Ecto neural progenitor cell (in vitro differentiated cells): ENCODE data around the gene CT47C1.
A peak's percentile ranks its signal among the peaks of the same experiment; 100 is the strongest.

ENCODE experiments used
- DNase-seq: peaks from one replicate; pipeline ENCODE4 v3.0.0-alpha.2; 2018; ENCODE audit warnings: low spot score

CT47C1 gene

GRCh38 chrX:119073911-119074310 lies 1.1 kb downstream of the CT47C1 start:
- no peak for DNase-seq

DNA sequence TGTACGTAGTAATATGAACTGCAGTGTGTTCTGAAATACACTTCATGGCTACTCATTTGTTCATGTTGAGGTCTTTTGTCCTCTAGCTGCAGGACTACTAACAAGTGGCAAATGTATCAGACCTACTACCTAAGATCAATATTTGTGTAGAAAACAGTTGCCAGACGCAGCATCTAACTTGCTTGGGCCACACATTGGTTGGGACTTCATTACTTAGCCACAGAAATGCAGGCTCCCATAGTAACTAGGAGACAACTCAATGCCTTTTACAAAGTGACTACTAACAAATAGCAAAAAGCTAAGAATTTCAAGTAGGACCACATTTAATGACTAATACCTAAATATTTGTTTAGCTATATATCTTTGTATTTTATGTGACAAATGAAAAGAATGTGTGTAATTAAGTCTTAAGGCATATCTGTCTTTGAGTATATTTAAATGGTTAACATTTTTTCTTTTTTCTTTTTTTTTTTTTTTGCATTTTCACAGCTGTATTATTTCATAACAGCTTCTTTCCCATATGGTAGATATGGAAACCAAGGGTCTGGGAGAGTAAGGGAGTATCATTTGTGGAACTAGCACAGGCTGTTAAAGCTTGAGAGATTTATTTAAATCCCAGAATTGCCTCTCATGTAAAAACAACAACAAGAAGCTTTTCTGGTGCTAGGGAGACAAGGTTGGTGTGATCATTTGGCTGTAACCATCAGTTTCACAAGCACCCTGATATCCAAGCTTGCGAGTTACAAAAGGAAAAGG lies 2.7 kb downstream of the CT47C1 start:
- no peak for DNase-seq

DNA sequence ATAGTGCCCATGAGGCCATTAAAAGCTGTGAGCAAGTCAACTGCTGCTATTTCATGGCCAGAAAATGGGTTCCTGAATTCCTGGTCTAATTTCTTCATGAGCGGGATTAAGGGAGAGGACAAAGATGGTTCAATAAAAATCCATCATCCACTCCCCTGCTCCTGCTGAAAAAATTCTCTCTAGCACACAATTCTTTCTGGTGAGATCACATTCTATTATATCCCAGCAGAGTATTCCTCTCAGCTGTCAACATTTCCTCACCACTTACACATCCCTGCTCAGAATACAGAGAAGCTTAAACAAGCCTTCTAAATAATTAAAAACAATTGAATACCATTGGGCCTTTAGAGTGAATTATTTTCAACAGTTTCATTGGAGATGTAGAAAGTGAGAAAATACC lies 9.5 kb downstream of the CT47C1 start:
- DNase-seq, result no peak

DNA sequence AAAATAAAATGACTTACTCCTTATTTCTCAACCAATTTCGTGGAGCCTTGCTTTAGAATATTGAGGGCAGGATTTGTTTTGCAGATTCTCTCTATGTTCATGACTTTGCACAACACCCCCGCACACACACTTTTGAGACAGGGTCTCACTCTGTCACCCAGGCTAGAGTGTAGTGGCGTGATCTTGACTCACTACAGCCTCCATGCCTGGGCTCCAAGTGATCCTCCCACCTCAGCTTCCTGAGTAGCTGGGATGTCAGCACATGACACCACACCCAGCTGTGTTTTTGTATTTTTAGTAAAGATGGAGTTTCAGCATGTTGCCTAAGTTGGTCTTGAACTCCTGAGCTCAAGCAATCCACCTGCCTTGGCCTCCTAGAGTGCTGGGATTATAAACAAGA lies 12.0 kb downstream of the CT47C1 start:
- DNase-seq, result no peak

- DNase-seq, result no peak
Observed at GRCh38 chrX:119087121-119087520, 14.3 kb downstream of the CT47C1 start.

GRCh38 chrX:119089619-119090018 lies 16.8 kb downstream of the CT47C1 start:
- no peak for DNase-seq

DNA sequence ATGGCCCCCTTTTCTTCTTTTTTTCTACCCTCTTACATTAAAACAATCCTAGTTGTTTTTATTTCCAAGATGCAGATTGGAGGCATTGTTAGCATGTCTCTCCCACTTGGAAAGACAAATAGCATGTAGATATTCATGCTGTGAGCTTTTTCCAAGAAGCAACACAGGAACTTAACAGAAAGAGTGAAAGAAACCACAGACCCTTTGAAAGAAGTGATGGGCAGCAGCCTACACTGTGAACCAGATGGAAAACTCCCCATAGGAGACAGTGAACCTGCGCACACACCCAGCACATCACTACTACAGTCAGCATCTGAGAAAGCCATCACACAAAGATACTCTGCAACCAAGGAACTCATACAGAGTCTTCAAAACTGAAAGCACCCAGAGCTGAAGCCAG lies 17.8 kb downstream of the CT47C1 start:
- no peak for DNase-seq

- no peak for DNase-seq
Observed at GRCh38 chrX:119093991-119094735, 21.4 kb downstream of the CT47C1 start.

GRCh38 chrX:119094819-119095218 lies 22.0 kb downstream of the CT47C1 start:
- DNase-seq, result no peak

GRCh38 chrX:119095936-119096335 lies 23.1 kb downstream of the CT47C1 start:
- no peak for DNase-seq

DNA sequence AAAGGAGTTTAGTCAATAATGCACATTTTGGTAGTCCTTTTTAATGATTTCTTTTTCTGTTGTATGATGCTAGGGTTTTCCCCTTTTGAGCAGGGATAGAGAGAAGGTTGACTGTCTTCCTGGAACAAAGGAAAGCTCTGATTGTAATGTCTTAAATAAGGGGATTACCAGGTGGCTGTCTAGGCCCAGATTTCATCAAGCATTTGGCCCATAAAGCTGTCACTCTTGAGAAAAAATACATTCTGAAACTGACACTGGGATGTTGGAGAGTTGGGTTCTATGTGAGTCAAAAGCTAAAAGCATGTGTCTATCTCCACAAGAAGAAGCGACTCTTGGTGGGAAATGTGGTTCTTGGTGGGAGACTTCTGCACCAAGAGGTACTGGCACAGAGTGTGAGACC lies 28.4 kb downstream of the CT47C1 start:
- no peak for DNase-seq

DNA sequence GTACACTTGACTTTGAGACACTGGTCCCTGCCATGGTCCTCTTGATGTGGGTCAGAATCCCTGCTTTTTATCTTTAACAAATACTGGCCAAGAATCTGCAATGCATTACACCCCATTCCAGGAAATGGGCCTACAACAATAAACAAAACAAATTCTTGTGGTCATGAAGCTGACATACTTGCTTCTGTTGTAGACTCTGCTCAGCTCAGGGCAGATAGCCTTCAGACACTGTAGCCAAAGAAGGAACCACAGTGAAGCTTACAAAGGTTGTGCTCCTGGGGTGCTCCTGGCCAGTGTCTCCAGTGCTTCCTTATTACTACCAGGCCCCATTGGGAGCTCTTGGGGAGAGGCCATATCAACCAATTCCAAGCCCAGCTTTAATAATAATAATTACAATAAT lies 33.0 kb downstream of the CT47C1 start:
- no peak for DNase-seq

- no peak for DNase-seq
Observed at GRCh38 chrX:119107206-119107605, 34.4 kb downstream of the CT47C1 start.

GRCh38 chrX:119118780-119119395 lies 46.1 kb downstream of the CT47C1 start:
- DNase-seq, result peak; percentile 60

DNA sequence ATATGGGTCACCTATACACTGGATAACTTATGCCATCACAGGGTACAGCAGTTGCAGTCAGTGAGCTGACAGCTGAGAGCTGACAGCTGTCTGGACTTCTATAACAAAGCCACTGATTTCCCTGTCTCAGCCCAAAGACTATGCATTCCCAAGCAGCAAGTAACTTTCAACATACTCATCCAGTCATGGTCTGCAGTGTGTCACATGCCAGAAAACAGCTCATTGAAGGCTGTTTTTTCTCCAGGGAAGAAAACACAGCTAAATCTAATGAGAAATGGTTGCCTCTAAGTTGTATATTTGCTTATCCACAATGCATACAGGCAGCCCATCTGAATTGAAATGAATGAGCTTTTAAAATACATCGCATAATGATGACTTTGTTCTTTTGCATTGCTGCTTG lies 48.5 kb downstream of the CT47C1 start:
- no peak for DNase-seq
